Neural cell (in vitro differentiated cells): ENCODE measurements around the gene TMEM190. TPM values are rescaled to one million over a fixed set of nuclear protein-coding genes. Genes with fewer than 3 reads are reported as not detected.

Experiments
- H2AFZ ChIP-seq: fragments of 200-600, 300-800 bp; sonication (generic), shearing (Covaris generic); 2 replicates; pipeline ENCODE4 v1.6.0; 2014; ENCODE audit warnings: low read depth, mild to moderate bottlenecking, antibody characterized with exemption, low read length, moderate library complexity
- H3F3A ChIP-seq: fragments of 200-600 bp; shearing (Covaris generic); 2 replicates; pipeline ENCODE4 v1.6.1; 2016; ENCODE audit warnings: mild to moderate bottlenecking, moderate library complexity, mixed read lengths, antibody characterized with exemption, low read length; ENCODE audit not compliant: insufficient read depth, poor library complexity, severe bottlenecking
- H3K27ac ChIP-seq: fragments of 200-600, 300-800 bp; sonication (generic), shearing (Covaris generic); 2 replicates; pipeline ENCODE4 v1.5.1; 2014; ENCODE audit warnings: mild to moderate bottlenecking, low read length, moderate library complexity
- H3K27me3 ChIP-seq: fragments of 300-800, 200-600 bp; sonication (generic), shearing (Covaris generic); 2 replicates; pipeline ENCODE4 v1.6.0; 2014; ENCODE audit warnings: mild to moderate bottlenecking, low read depth, low read length, moderate library complexity; ENCODE audit not compliant: insufficient read depth
- H3K36me3 ChIP-seq: fragments of 300-800, 200-600 bp; sonication (generic), shearing (Covaris generic); 2 replicates; pipeline ENCODE4 v1.5.1; 2014; ENCODE audit warnings: mild to moderate bottlenecking, antibody characterized with exemption, low read length, moderate library complexity; ENCODE audit not compliant: insufficient read depth
- H3K4me2 ChIP-seq: fragments of 300-800, 200-600 bp; sonication (generic), shearing (Covaris generic); 2 replicates; pipeline ENCODE4 v1.6.0; 2014; ENCODE audit warnings: mild to moderate bottlenecking, low read length
- H3K4me3 ChIP-seq: fragments of 300-800, 200-600 bp; sonication (generic), shearing (Covaris generic); 2 replicates; pipeline ENCODE4 v1.5.1; 2014; ENCODE audit warnings: mild to moderate bottlenecking, low read length, moderate library complexity
- H3K79me2 ChIP-seq: fragments of 200-600 bp; shearing (Covaris generic); replicated peaks from 2 replicates; pipeline ENCODE4 v1.6.0; 2014; ENCODE audit warnings: mild to moderate bottlenecking, low read length, moderate library complexity; ENCODE audit not compliant: insufficient read depth
- H3K9ac ChIP-seq: fragments of 300-800, 200-600 bp; sonication (generic), shearing (Covaris generic); 2 replicates; pipeline ENCODE4 v1.6.1; 2016; ENCODE audit warnings: mild to moderate bottlenecking, low read length, mixed read lengths
- H3K9me2 ChIP-seq: fragments of 200-600 bp; shearing (Covaris generic); 2 replicates; pipeline ENCODE4 v1.6.1; 2016; ENCODE audit warnings: mild to moderate bottlenecking, low read length, mixed read lengths; ENCODE audit not compliant: insufficient read depth
- H3K9me3 ChIP-seq: fragments of 200-600, 300-800 bp; sonication (generic), shearing (Covaris generic); 2 replicates; pipeline ENCODE4 v1.6.1; 2016; ENCODE audit warnings: mild to moderate bottlenecking, mixed run types, low read length, moderate library complexity, mixed read lengths
- H4K20me1 ChIP-seq: fragments of 200-600 bp; shearing (Covaris generic); 2 replicates; pipeline ENCODE4 v1.6.1; 2016; ENCODE audit warnings: mild to moderate bottlenecking, mixed run types; ENCODE audit not compliant: insufficient read depth
- CTCF ChIP-seq: fragments of 450-650 bp; IDR thresholded peaks from 2 replicates; pipeline ENCODE4 v1.5.1; 2014; ENCODE audit warnings: antibody characterized with exemption, mild to moderate bottlenecking, moderate library complexity; ENCODE audit not compliant: poor library complexity, severe bottlenecking
- EP300 ChIP-seq: fragments of 450-650 bp; conservative IDR thresholded peaks from 2 replicates; pipeline ENCODE4 v1.6.1; 2014; ENCODE audit warnings: antibody characterized with exemption, mild to moderate bottlenecking, moderate library complexity; ENCODE audit not compliant: poor library complexity, severe bottlenecking
- EZH2 ChIP-seq: fragments of 200-600, 300-800 bp; shearing (Covaris generic), sonication (generic); IDR thresholded peaks from 2 replicates; pipeline ENCODE4 v1.6.1; 2014; ENCODE audit warnings: antibody characterized with exemption, low read length, borderline replicate concordance, mild to moderate bottlenecking; ENCODE audit not compliant: insufficient read depth, poor library complexity, severe bottlenecking
- MXI1 ChIP-seq: fragments of 450-650 bp; conservative IDR thresholded peaks from 2 replicates; pipeline ENCODE4 v1.6.1; 2014; ENCODE audit warnings: antibody characterized with exemption, mild to moderate bottlenecking; ENCODE audit not compliant: poor library complexity, severe bottlenecking
- POLR2AphosphoS5 ChIP-seq: IDR thresholded peaks from 2 replicates; pipeline ENCODE4 v1.6.1; 2012
- RAD21 ChIP-seq: fragments of 450-650 bp; conservative IDR thresholded peaks from 2 replicates; pipeline ENCODE4 v1.6.1; 2014; ENCODE audit warnings: antibody characterized with exemption, mild to moderate bottlenecking, moderate library complexity
- REST ChIP-seq: IDR thresholded peaks from 2 replicates; pipeline ENCODE4 v1.6.1; 2012; ENCODE audit warnings: borderline replicate concordance
- SMC3 ChIP-seq: fragments of 450-650 bp; conservative IDR thresholded peaks from 2 replicates; pipeline ENCODE4 v1.6.1; 2014; ENCODE audit warnings: antibody characterized with exemption, mild to moderate bottlenecking, moderate library complexity; ENCODE audit not compliant: poor library complexity
- TAF1 ChIP-seq: IDR thresholded peaks from 2 replicates; pipeline ENCODE4 v1.6.1; 2012; ENCODE audit warnings: low read depth
- polyA plus RNA-seq: library from polyadenylated mRNA; depleted of rRNA; stranded (reverse); fragments of >200 nt; gene quantifications from 2 replicates; pipeline ENCODE4 v1.2.3, GENCODE V29; 2014

Gene TMEM190
- polyA plus RNA-seq, 1 donor from 2014 or later: not detected

GRCh38 chr19:55365245-55365644 lies 11.4 kb upstream of the TMEM190 start:
- Histone ChIP-seq H3K9me3 (no peaks in the 10 kb centered on the region), H3K4me3 (no peak overlapping the region), H3K36me3 (no peaks in the 10 kb centered on the region), H3K9me2 (no peaks in the 10 kb centered on the region), H3K9ac (no peak overlapping the region), H3K27ac (no peak overlapping the region), H3K27me3 (peaks cover 25% of the 10 kb centered on the region), H4K20me1 (no peaks in the 10 kb centered on the region), H3K79me2 (no peaks in the 10 kb centered on the region), H2AFZ (no peak overlapping the region), H3F3A (no peaks in the 10 kb centered on the region), H3K4me2 (no peak overlapping the region)
- no peak for TF ChIP-seq RAD21
- no peak for TF ChIP-seq EP300
- no peak for TF ChIP-seq POLR2AphosphoS5
- TF ChIP-seq EZH2: no peak
- TF ChIP-seq TAF1: no peak
- no peak for TF ChIP-seq REST
- TF ChIP-seq CTCF: no peak
- TF ChIP-seq SMC3: no peak
- no peak for TF ChIP-seq MXI1

GRCh38 chr19:55365964-55366363 lies 10.7 kb upstream of the TMEM190 start:
- Histone ChIP-seq H3K9ac (no peak overlapping the region), H3K4me2 (no peak overlapping the region), H2AFZ (no peak overlapping the region), H3K36me3 (no peaks in the 10 kb centered on the region), H3K9me2 (no peaks in the 10 kb centered on the region), H4K20me1 (no peaks in the 10 kb centered on the region), H3K27me3 (peaks cover 31% of the 10 kb centered on the region), H3K27ac (no peak overlapping the region), H3K79me2 (no peaks in the 10 kb centered on the region), H3K9me3 (no peaks in the 10 kb centered on the region), H3K4me3 (no peak overlapping the region), H3F3A (no peaks in the 10 kb centered on the region)
- TF ChIP-seq EP300: no peak
- TF ChIP-seq MXI1: no peak
- no peak for TF ChIP-seq RAD21
- no peak for TF ChIP-seq EZH2
- no peak for TF ChIP-seq SMC3
- no peak for TF ChIP-seq TAF1
- TF ChIP-seq POLR2AphosphoS5: no peak
- TF ChIP-seq CTCF: no peak
- no peak for TF ChIP-seq REST
